Activated CD8-positive, alpha-beta memory T cell treated with anti-CD3 and anti-CD28 coated beads, Interleukin-2, amount 50 U/mL, for 24 hours (primary cell): ENCODE results near the gene PCDHB10.
"Not testable (repeated sequence)": the region's sequence is repeated elsewhere in the genome, so short reads cannot be mapped to it uniquely, and the experiment has no call there.

ENCODE experiments used
- DNase-seq: peaks from one replicate; pipeline ENCODE4 v3.0.0-alpha.2; 2020; ENCODE audit errors: extremely low read depth

PCDHB10 gene

GRCh38 chr5:141192110-141192725 is at the start of gene PCDHB10:
TSS of gene PCDHB10 (plus strand) at chr5:141192353. CDS start at chr5:141192553, 200 bp downstream.
- no peak for DNase-seq

- no peak for DNase-seq
Measured at GRCh38 chr5:141149812-141150211, 42.3 kb upstream of the PCDHB10 start, which contains the start of gene PCDHB6. TSS of gene PCDHB6 (plus strand) at chr5:141150057. CDS start at chr5:141150258, 201 bp downstream.

- DNase-seq: no peak
Measured at GRCh38 chr5:141150224-141150992, 41.7 kb upstream of the PCDHB10 start.

GRCh38 chr5:141150993-141151325 is 41.2 kb upstream of the PCDHB10 start:
- no peak for DNase-seq

- not testable (repeated sequence) for DNase-seq
Measured at GRCh38 chr5:141151632-141152031, 40.5 kb upstream of the PCDHB10 start.

GRCh38 chr5:141152096-141152495 is 40.1 kb upstream of the PCDHB10 start:
- DNase-seq: not testable (repeated sequence)

- no peak for DNase-seq
Measured at GRCh38 chr5:141155540-141156374, 36.4 kb upstream of the PCDHB10 start.

- not testable (repeated sequence) for DNase-seq
Measured at GRCh38 chr5:141157356-141157755, 34.8 kb upstream of the PCDHB10 start.

- not testable (repeated sequence) for DNase-seq
Measured at GRCh38 chr5:141157901-141158300, 34.3 kb upstream of the PCDHB10 start.

GRCh38 chr5:141172381-141173204 is 19.6 kb upstream of the PCDHB10 start, which contains the start of gene PCDHB7:
TSS of gene PCDHB7 (plus strand) at chr5:141172644. CDS start at chr5:141172836, 192 bp downstream.
- no peak for DNase-seq

- DNase-seq: not testable (repeated sequence)
Measured at GRCh38 chr5:141174291-141175104, 17.7 kb upstream of the PCDHB10 start.

- no peak for DNase-seq
Measured at GRCh38 chr5:141175933-141176332, 16.2 kb upstream of the PCDHB10 start.

GRCh38 chr5:141177577-141178191 is 14.5 kb upstream of the PCDHB10 start, which contains the start of gene PCDHB8:
TSS of gene PCDHB8 (plus strand) at chr5:141177790. CDS start at chr5:141178035, 245 bp downstream.
- DNase-seq: not testable (repeated sequence)

- not testable (repeated sequence) for DNase-seq
Measured at GRCh38 chr5:141179371-141179770, 12.8 kb upstream of the PCDHB10 start.

- not testable (repeated sequence) for DNase-seq
Measured at GRCh38 chr5:141179876-141180275, 12.3 kb upstream of the PCDHB10 start.

- DNase-seq: no peak
Measured at GRCh38 chr5:141180313-141180712, 11.8 kb upstream of the PCDHB10 start.

- DNase-seq: no peak
Measured at GRCh38 chr5:141182248-141182647, 9.9 kb upstream of the PCDHB10 start, which contains the start of gene PCDHB16. TSS of gene PCDHB16 (plus strand) at chr5:141182387. CDS start at chr5:141182560, 173 bp downstream.

GRCh38 chr5:141184117-141184855 is 7.9 kb upstream of the PCDHB10 start:
- DNase-seq: not testable (repeated sequence)
